ENCODE measurements around the gene MAGI1.

The MAGI1 gene

GRCh38 chr3:65326574-65326973 is 712.1 kb downstream of the MAGI1 start:
- no peak for DNase-seq (ENCODE audit: low read depth)
- H3K4me3 ChIP-seq (ENCODE audit: low read depth, low read length), result no peak overlapping the region

GRCh38 chr3:65322910-65323309 is 715.8 kb downstream of the MAGI1 start:
- no peak overlapping the region for H3K4me3 ChIP-seq (ENCODE audit: low read depth, low read length)
- no peak for DNase-seq (ENCODE audit: low read depth)

DNA sequence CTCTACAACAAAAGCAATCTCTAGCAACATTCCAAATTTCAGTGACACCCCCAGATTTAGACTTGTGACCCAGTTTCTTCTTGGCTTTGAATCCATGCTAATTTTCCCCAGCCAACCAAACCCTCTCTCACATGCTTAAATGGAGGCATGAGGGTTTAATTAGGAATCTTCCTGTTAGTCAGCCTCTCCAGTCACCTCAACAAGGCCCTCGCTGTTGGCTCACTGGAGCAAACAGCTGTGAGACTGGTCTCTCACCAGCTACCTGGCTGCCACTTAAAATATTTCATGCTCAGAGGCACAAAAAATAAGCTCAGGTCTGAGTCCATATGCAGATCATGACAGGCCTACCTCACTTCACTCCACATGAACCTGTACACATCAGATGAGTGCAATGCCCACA is 720.5 kb downstream of the MAGI1 start:
- DNase-seq (ENCODE audit: low read depth), result no peak

DNA sequence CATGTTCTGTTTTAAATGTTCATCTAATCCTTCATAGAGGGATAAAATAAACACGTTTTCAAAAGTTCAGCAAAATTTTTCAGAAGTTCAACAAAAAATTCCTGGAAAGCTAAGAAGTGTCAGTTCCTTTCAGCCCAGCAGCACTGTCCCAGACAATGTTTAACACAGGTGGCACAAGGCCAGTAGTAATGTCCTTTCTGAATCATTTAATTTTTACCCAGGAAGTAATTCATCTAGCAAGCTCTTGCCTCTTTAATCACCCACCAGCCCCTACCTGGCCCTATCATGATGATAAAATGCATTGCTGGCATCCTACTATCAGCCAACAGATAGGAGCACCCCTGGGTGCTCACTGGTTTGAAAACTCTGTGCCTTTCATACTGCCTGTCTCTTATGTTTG is 723.8 kb downstream of the MAGI1 start:
- DNase-seq (ENCODE audit: low read depth), result no peak
- H3K4me3 ChIP-seq (ENCODE audit: low read depth, low read length), result no peak overlapping the region

More for the DNA sequence above, 720.5 kb downstream of the MAGI1 start:
- no peak overlapping the region for H3K4me3 ChIP-seq (ENCODE audit: low read depth, low read length)

- H3K4me3 ChIP-seq (ENCODE audit: low read depth, low read length), result no peak overlapping the region
- DNase-seq (ENCODE audit: low read depth), result no peak
These were observed 724.4 kb downstream of the MAGI1 start for GRCh38 chr3:65314269-65314668.

GRCh38 chr3:65313666-65314065 is 725.1 kb downstream of the MAGI1 start:
- DNase-seq (ENCODE audit: low read depth), result no peak
- H3K4me3 ChIP-seq (ENCODE audit: low read depth, low read length), result no peak overlapping the region

- H3K4me3 ChIP-seq (ENCODE audit: low read depth, low read length), result no peak overlapping the region
- no peak for DNase-seq (ENCODE audit: low read depth)
These were observed 732.9 kb downstream of the MAGI1 start for GRCh38 chr3:65305836-65306235.
